HG03439 (cell line): ENCODE measurements around the gene DEFB112.

Experiments used
- ATAC-seq: cut with Tn5 transposase; IDR thresholded peaks from one replicate; pipeline ENCODE4 v1.9.1; 2021; ENCODE audit warnings: mild to moderate bottlenecking, moderate library complexity; ENCODE audit not compliant: unreplicated experiment

Gene DEFB112, protein sequence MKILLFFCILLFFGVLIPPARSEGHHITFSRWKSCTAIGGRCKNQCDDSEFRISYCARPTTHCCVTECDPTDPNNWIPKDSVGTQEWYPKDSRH

DNA sequence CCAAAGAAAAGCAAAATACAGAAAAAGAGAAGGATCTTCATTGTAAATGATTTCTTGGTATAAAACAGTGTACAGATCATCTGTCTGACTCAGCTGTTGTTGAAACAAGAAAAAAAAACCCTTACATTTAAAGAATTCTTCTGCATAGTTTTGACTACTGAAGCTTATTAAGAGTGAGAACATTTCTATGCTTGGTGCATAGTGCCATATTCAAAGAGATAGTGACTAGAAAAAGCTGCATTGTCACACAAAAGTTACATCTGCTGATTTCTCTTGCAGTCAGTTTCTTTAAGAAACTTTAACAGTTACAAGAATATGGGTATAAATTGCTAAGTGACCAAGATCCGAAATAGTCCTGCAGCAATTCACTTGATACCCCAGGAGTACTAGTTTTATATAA, at the start of gene DEFB112:
Gene DEFB112, minus strand, starts transcription at position 101 of the 400 bp plus-strand sequence. Its CDS starts 60 bp downstream, at position 41.
- ATAC-seq = no peak

DNA sequence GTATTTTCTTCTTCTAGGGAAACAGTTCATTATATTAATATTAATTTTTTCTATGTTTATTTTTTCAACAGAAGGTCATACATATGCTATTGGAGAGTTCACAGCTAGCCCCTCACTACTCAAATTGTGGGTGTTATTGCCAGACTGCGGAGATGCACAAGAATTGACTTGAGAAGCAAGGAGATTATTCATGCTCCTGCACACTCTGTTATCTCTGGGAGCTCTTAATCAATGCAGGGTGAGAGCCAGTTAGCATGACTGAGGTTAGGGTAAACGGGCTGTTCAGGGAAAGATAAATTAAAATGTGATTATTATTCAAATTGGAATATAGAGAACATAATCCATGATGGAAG, 48.9 kb upstream of the DEFB112 start:
- ATAC-seq = no peak

DNA sequence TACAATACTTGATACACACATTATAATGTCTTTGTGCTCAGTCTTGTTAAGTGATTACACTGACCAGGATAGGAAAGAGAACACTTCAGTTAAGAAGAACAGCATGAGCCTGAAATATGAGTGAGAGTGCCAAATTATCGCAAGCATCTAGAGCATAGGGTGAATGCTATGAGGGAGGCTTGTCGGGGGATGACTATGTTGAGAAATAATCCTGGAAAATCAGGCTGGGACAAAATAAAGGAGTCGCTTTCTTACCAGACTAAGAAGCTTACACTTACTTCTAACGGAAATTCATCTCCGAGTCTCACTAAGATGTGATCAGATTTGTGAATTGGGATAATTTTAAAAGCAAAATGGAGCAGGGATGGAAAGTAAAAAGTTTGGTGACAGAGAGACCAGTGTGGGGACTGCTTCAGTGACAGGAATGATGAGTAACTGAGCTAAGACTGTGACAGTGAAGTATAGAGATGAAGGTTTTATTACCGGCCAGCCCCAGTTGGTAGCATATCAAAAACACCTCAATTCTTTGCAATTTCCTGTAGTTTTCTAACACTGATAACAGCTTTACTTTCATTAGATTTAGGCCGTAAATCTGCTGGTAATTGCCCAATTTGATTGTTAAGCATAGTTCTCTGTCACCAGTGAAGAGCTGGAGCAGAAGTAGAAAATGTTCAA, 48.4 kb upstream of the DEFB112 start:
- ATAC-seq = no peak

DNA sequence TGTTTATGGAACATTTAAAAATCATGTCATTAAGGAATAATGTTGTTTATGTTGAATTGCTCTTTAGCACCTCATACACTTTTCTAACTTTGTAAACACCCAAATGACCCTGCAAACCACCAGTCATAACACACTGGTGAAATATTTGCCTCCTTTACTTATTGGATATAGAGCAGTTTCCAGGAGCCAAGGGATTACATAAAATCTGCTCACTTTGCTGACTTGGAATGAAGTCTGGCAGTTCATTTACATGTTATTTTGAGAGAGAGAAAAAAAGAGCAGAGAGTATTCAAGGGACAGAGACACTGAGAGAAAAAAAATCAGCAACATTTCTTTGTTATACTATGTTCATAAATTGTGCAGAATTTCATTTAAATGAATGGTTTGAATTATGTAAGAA, 46.6 kb upstream of the DEFB112 start:
- no peak for ATAC-seq

DNA sequence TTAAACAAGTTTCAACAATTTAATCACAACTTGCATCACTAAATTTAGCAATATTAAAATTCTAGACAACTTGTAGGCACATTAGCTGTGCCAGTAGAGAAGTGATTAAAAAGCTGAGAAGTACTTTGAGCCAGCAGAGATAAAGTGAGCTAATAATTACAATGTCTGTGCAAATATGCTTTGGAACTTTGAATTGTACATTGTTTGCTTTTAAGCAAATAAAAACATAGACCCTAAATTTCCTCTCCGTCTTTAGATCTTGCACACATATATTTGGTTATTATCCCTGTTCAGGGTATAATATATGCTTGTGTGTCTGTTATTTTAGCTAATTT, 44.2 kb upstream of the DEFB112 start:
- no peak for ATAC-seq

DNA sequence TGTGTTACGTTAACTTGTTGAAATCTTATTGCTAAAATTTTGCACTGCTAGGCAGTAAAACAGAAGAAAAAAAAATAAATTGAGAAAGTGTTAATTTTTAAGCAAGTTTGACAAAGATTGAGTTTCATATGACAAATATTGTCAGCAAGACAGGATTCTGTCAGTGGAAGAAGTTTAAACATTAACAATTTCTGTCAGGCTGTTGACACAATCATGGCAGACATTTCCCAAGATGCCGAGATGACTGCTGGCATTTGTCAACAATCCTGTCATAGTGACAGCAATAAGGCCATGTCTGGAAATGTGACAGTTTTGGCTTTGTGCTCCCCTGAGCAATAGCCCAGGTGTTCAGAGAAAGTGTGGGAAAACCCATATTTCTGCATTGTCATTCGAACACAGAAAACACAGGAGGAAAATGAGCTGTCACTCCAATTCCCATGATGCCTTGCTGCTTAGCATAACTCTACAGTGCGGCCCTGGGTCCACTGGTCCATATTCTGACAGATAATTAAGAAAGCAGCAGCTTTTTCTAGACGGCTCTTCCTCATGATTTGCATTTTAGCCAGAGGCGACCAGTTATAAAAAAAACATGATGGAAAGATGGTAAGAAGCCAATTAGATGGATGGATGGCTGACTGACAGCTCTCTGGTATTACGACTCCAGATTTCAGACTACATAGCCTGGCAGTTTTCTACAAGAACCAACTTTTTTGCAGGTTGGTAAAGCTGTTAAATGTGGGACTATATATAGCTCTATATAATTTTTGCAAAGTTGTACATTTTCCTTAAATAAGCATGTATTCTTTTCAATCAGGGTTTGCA, 43.6 kb upstream of the DEFB112 start:
- ATAC-seq = no peak

DNA sequence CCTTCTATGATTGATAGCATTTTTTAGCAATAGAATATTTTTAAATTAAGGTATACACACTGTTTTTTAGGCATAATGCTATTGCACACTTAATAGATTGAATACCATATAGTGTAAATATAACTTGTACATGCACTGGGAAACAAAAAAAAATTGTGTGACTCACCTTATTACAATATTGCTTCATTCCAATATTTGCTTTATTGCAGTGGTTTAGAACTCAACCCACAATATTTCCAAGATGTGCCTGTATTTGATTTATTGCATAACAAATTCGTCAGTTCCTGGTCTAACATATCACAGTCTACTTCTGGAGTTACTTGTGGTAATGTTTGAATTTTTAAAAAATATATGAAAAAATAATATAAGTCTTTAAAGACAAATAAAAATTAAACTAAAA, 41.9 kb upstream of the DEFB112 start:
- no peak for ATAC-seq

DNA sequence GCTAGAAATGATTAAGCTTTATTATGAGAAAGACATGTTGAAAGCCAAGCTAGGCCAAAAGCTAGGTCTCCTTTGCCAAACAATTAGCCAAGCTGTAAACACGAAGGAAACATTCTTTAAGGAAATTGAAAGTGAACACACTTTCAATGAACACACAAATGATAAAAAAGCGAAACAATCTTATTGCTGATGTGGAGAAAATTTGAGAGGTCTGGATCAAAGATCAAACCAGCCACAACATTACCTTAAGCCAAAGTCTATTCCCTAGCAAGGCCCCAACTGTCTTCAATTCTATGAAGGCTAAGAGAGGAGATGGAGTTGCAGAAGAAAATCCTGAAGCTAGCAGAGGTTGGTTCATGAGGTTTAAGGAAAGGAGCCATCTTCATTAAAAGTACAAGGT, 40.2 kb upstream of the DEFB112 start:
- ATAC-seq = no peak

DNA sequence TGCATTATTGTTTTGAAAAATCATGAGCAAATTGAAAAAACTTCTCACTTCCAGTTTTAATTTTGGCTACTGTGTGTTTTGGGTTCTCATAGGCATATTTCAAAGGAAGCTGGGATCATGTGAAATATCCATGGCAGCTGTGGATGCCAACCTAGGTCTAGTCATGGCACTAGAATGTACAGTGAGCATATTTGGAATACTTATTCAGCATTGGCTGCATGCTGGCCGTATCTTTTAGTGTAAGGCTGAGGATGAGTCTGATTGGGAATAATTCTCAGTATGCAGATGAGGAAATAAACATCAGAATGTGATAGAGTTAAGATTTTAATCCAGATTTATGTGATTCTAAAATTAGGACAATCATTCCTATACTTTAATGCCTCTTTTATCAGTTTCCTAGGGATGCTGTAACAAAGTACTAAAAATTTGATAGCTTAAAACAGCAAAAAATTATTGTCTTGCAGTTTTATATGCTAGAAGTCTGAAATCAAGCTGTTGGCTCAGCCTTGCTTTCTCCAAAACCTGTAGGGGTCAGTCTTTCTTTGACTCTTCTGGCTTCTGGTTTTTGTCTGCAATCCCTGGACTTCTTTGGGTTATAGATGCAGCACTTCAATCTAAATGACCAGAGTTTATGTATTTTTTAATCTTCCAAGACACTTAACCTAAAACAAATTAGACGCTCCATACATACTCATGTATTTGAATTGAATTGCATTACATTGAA, 37.7 kb upstream of the DEFB112 start:
- no peak for ATAC-seq

DNA sequence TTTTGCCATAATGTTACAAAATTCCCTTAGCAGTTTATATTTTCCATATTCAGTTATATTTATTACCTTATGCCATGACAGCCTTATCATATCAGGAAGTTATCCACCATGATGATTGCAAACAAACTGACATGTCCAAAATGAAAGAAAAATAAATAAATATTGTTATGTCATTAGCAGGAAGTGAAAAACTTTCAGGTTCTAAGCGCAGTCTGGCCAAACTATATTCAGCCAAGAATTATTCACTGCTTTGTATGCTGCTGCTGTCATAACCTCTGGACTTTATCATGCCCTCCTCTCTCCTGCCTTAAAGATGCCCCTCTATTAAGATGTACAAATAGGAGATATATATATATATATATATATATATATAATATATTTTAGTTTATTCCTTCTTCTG, 27.7 kb upstream of the DEFB112 start:
- no peak for ATAC-seq

DNA sequence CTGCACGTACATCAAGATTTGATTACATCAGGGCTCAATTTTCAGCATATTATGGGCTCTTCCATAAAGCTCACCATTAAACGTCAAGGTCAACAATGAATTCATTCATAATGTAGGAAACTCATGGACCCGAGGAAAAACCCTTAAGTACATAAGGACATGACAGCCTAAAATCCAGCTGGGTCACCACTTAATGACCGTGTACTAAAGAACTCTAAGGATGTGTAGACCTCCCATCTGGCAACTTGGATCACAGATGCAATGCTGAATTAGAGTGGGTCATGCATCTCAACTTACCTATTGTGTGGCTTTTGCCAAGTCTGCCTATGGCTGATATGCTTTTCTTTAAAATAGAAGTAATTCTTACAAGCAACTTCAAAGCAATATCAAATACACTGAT, 26.7 kb upstream of the DEFB112 start:
- ATAC-seq = no peak

DNA sequence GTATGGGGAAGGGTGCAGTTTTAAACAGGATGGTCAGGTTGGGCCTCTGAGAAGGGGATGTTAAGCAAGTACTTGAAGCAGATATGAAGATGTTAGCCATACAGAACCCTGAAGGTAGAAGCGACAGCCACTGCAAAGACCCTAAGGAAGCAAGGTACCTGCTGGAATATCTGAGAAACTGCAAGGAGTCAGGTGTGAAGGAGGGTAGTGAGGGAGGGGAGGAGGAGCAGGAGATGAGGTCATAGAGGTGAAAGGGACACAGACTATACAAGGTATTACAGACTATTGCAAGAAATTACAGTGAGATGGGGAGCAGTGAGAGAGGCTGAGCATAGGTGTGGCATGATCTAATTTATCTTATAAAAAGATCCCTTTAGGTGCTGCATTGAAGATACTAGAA, 22.2 kb upstream of the DEFB112 start:
- no peak for ATAC-seq

DNA sequence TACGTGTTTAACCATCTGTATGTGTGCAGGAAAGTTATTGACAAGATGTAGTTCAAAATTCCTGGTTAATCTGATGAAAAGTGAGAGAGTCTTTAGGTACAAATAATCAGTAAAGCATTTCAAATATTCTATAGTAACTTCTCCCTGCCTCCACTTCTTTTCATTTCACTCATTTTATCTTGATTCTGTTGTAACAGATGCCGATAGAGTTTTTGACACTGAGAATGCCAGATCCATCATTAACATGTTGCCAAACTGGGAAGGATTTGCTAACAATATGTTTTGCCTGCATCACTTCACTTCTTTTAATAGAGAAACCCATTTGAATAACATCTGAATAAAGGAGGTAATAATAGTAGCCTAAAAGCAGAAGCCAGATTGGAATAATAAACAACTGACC, 20.4 kb upstream of the DEFB112 start:
- ATAC-seq = no peak

DNA sequence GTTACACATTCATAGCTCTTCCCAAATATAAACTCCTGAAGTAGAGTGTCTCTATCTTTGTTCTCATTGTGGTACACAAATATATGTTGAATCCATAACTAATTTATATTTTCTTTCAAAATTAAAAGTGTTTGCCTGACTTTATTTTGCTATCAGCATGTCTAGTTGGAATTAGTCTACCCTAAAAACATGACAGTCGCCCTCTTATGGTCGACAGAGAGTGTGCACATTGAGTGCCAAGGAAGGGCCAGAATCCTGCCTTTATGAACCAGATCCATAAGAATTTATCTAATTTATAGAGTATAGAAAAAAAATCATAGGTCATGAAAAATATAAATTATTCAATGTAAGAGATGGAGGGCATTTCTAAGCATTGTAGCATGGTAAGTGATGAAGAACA, 12.3 kb upstream of the DEFB112 start:
- no peak for ATAC-seq

DNA sequence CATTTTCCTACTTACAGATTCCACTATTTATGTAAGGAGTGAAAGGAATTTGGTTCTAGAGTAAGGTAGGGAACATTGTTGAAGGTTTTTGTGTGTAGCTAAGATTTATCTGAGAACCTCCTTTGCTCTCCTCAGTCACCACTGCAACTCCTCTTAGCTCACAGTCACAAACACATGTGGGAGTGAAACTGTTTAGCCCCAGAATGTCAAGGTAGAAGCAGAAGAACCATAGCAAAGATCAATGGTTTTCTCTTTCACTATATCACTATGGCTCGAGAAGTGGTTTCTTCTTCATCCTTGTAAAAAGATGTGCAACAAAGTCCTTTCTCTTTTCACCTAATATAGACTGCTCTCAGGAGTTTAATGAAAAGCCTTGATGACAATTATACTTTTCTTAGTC, 6.5 kb upstream of the DEFB112 start:
- ATAC-seq = no peak

DNA sequence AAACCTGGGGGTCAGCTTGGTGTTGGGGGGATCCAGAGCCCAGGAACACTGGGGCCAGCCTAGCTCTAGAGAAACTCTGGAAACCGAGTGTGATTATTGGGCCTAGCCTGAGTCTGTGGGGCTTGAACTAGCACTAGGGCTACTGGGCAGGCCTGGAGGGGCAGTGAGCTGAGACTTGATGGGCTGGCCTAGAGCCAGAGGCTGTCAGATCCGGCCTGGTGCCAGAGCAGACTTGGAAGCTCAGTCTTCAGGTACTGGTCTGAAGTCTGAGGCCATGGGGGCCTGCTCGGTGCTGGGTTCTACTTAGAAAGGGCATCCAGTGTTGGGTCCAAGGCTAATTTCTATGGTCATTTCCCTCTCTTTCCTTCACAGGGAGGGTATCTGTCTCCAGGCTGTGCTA, 2.7 kb downstream of the DEFB112 start:
- ATAC-seq = no peak

DNA sequence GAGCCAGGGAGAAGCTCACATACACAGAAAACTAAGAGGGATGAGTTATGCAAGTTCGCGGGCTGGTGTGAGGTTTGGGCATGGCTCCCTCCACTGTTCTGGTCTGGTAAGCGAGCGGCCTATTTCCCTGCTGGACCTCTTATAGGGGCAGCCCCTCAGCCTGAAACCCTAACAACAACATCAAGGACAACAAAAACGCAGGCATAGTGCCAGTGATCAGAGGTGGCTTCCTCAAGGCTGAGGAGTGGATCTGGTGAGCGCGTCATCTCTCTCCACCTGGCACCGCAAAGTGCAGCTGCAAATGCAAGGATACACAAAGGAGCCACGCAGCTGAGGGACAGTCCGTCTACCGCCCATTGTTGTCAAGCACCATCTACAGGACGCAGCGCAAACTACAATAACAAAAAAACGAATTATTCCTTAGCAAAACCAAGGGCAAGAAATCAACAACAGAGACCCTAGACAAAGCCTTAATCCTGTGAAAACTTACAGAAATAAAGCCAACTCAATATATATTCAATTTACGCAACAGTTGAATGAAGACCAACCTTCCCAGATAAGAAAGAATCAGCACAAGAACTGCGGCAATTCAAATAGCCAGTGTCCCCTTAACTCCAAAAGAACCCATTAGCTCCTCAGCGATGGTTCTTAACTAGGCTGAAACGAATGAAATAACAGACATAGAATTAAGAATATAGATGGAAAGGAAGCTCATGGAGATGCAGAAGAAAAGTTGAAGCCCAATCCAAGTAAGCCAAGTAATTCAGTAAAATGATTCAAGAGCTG, 18.8 kb downstream of the DEFB112 start:
- no peak for ATAC-seq

DNA sequence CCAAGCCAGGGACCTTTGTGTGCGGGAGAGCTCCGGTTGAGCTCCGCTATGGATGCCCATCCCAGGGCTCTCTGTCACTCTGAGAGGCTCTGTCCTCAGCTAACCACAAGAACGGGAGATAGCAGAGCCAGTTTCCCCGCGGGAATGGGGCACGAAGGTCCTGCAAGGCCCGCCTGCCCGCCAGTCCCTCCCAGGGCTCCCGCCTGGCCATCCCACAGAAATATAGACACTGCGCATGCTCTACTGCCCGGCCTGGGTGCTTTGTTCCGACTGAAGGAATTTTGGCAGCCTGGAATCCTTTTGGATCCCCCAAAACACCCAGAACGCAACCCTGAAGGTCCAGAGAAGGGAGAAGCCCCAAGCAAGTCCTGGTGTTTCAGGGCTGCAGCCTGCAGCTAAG, 19.4 kb downstream of the DEFB112 start:
- no peak for ATAC-seq

DNA sequence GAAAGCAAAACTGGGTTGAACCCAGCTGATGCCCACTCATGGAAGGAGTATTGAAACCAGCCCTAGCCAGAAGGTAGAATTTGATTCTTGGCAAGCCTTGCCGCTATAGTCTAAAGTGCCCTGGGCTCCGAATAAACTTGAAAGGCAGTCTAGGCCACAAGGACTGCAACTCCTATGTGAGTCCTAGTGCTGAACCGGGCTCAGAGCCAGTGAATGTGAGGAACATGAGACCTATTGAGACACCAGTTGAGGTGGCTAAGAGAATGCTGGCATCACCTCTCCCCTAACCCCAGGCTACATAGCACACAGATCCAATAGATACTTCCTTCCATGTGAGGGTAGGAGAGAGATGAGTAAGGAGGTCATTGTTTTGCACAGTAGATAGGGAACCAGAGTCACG, 24.5 kb downstream of the DEFB112 start:
- ATAC-seq = no peak

DNA sequence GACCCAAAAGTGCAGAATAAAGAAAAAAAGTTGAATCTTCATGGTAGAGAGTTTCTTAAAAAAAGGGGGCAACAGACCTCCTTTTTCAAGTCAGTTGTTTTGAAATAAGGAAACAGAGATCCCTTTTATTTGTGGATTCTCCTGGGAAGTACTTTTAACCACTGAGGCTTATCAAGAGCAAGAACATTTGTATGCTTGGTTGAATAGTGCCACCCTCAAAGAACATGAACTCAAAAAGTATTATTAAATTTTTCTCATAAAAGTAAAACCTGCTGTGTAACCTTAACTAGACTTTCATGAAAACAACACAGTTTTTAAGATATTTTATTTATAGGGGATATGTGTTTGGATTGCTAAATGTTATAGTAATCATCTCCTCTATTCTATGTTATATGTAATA, 27.8 kb downstream of the DEFB112 start, which contains the start of gene DEFB110:
Gene DEFB110, minus strand, starts transcription at position 101 of the 400 bp plus-strand sequence. Its CDS starts 59 bp downstream, at position 42.
- no peak for ATAC-seq

DNA sequence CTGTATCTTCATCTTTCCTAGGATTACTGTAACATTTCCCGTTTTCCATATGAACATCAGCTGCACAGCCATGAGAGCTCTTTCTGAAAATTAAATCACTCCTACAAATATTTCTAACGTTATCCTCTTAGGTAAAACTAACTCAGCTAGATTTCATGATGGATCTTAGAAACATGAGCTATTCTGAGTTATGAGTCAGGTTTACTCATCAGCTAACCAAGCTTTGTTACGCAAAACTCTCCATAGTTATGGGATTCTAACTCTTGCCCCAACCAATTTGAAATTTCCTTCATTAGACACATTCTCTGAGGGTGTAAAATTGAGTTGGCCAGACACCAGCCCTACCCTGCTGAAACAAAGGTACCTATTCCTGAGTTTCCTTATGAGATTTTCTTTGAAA, 41.9 kb downstream of the DEFB112 start:
- ATAC-seq = no peak
